A673 (cell line): ENCODE data around the gene PDE11A.

Source experiments
- EZH2 ChIP-seq: fragments of 200-600 bp; sonication (generic); IDR thresholded peaks from 2 replicates; pipeline ENCODE4 v1.6.1; 2017; ENCODE audit warnings: borderline replicate concordance, low read depth, mild to moderate bottlenecking, mixed read lengths, antibody characterized with exemption, low read length; ENCODE audit not compliant: poor library complexity, severe bottlenecking
- TF ChIP-seq, protein P1 (sequence below): fragments of 300-800, 200-600 bp; sonication (generic); conservative IDR thresholded peaks from 2 replicates; pipeline ENCODE4 v1.5.1; 2017; ENCODE audit warnings: low read depth, mild to moderate bottlenecking, antibody characterized with exemption, low read length, moderate library complexity, mixed read lengths

DNA sequence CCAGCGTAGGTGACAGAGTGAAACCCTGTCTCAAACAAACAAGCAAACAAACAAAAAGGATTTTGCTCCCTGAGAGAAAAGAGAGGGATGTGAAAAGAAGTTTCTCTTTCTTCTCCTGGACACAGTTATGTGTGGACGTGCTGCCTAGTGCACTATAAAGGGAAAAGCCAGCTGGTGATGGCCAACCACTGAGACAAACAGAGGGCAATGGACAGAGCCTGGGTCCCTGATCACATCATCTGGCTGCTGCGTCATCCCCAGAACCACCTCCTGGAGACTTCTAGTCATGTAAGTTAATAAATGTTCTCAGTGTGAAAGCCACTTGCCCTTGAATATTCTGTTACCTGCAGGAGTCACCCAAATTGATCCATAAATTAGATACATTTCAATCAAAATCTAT, 184.9 kb downstream of the PDE11A start:
- TF ChIP-seq, protein P1, sequence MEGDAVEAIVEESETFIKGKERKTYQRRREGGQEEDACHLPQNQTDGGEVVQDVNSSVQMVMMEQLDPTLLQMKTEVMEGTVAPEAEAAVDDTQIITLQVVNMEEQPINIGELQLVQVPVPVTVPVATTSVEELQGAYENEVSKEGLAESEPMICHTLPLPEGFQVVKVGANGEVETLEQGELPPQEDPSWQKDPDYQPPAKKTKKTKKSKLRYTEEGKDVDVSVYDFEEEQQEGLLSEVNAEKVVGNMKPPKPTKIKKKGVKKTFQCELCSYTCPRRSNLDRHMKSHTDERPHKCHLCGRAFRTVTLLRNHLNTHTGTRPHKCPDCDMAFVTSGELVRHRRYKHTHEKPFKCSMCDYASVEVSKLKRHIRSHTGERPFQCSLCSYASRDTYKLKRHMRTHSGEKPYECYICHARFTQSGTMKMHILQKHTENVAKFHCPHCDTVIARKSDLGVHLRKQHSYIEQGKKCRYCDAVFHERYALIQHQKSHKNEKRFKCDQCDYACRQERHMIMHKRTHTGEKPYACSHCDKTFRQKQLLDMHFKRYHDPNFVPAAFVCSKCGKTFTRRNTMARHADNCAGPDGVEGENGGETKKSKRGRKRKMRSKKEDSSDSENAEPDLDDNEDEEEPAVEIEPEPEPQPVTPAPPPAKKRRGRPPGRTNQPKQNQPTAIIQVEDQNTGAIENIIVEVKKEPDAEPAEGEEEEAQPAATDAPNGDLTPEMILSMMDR, result no peak
- TF ChIP-seq EZH2, result no peak
